SK-N-SH treated with all-trans-retinoic acid at 6 μM for 48 hours (cell line): ENCODE data around the gene ZFAND2B.

Experiments used
- ATAC-seq: fragments of 200-7000 bp; cut with Tn5 transposase; 3 replicates; pipeline ENCODE4 v1.9.1; 2020; ENCODE audit warnings: mild to moderate bottlenecking, moderate library complexity
- ARNTL ChIP-seq: fragments of 450-650 bp; formaldehyde crosslinking; IDR thresholded peaks from 2 replicates; pipeline ENCODE4 v1.5.0; 2020; ENCODE audit warnings: low read depth, mild to moderate bottlenecking, moderate library complexity, borderline replicate concordance
- BACH2 ChIP-seq: fragments of 250-450 bp; sonication (Bioruptor Pico); IDR thresholded peaks from 2 replicates; pipeline ENCODE4 v1.9.0; 2021; ENCODE audit warnings: mild to moderate bottlenecking, borderline replicate concordance
- CREB5 ChIP-seq: fragments of 250-450 bp; sonication (Bioruptor Pico); IDR thresholded peaks from 2 replicates; pipeline ENCODE4 v1.5.1; 2020; ENCODE audit warnings: low read depth, mild to moderate bottlenecking, moderate library complexity
- CSDC2 ChIP-seq: fragments of 250-450 bp; sonication (Bioruptor Pico); IDR thresholded peaks from 2 replicates; pipeline ENCODE4 v1.5.0; 2020; ENCODE audit warnings: mild to moderate bottlenecking, moderate library complexity
- GLIS3 ChIP-seq: fragments of 250-450 bp; sonication (Bioruptor Pico); IDR thresholded peaks from 2 replicates; pipeline ENCODE4 v1.5.0; 2020; ENCODE audit warnings: mild to moderate bottlenecking, moderate library complexity
- ISL1 ChIP-seq: fragments of 250-450 bp; sonication (Bioruptor Pico); IDR thresholded peaks from 2 replicates; pipeline ENCODE4 v2.1.2; 2022; ENCODE audit warnings: mild to moderate bottlenecking, moderate library complexity
- OSR1 ChIP-seq: fragments of 250-450 bp; sonication (Bioruptor Pico); IDR thresholded peaks from 2 replicates; pipeline ENCODE4 v1.8.0; 2022; ENCODE audit warnings: moderate library complexity, mild to moderate bottlenecking, inconsistent platforms
- PATZ1 ChIP-seq: fragments of 250-450 bp; sonication (Bioruptor Pico); IDR thresholded peaks from 2 replicates; pipeline ENCODE4 v1.8.0; 2020; ENCODE audit warnings: mild to moderate bottlenecking, moderate library complexity, borderline replicate concordance
- PPARA ChIP-seq: fragments of 250-450 bp; sonication (Bioruptor Pico); IDR thresholded peaks from 2 replicates; pipeline ENCODE4 v1.5.0; 2020; ENCODE audit warnings: mild to moderate bottlenecking, borderline replicate concordance
- RARB ChIP-seq: fragments of 250-450 bp; sonication (Bioruptor Pico); IDR thresholded peaks from 2 replicates; pipeline ENCODE4 v1.8.0; 2021; ENCODE audit warnings: mild to moderate bottlenecking, moderate library complexity
- SNAI2 ChIP-seq: fragments of 250-450 bp; sonication (Bioruptor Pico); IDR thresholded peaks from 2 replicates; pipeline ENCODE4 v1.5.0; 2020; ENCODE audit warnings: mild to moderate bottlenecking, moderate library complexity
- TCF4 ChIP-seq: fragments of 250-450 bp; sonication (Bioruptor Pico); IDR thresholded peaks from 2 replicates; pipeline ENCODE4 v1.8.0; 2021; ENCODE audit warnings: mild to moderate bottlenecking, moderate library complexity, borderline replicate concordance
- TOX ChIP-seq: fragments of 250-450 bp; sonication (Bioruptor Pico); IDR thresholded peaks from 2 replicates; pipeline ENCODE4 v1.8.0; 2021; ENCODE audit warnings: mild to moderate bottlenecking, moderate library complexity, borderline replicate concordance
- TSHZ2 ChIP-seq: fragments of 250-450 bp; sonication (Bioruptor Pico); IDR thresholded peaks from 2 replicates; pipeline ENCODE4 v1.5.0; 2020; ENCODE audit warnings: mild to moderate bottlenecking, moderate library complexity
- ZC3H10 ChIP-seq: fragments of 250-450 bp; sonication (Bioruptor Pico); IDR thresholded peaks from 2 replicates; pipeline ENCODE4 v1.5.1; 2021; ENCODE audit warnings: mild to moderate bottlenecking, moderate library complexity
- ZFP3 ChIP-seq: fragments of 250-450 bp; sonication (Bioruptor Pico); IDR thresholded peaks from 2 replicates; pipeline ENCODE4 v1.5.0; 2020; ENCODE audit warnings: mild to moderate bottlenecking, moderate library complexity
- ZFP30 ChIP-seq: fragments of 450-650 bp; formaldehyde crosslinking; IDR thresholded peaks from 2 replicates; pipeline ENCODE4 v1.5.0; 2022; ENCODE audit warnings: mild to moderate bottlenecking, moderate library complexity
- ZNF565 ChIP-seq: fragments of 450-650 bp; formaldehyde crosslinking; conservative IDR thresholded peaks from 2 replicates; pipeline ENCODE4 v1.5.0; 2020; ENCODE audit warnings: low read depth, mild to moderate bottlenecking, moderate library complexity
- ZNF70 ChIP-seq: fragments of 450-650 bp; formaldehyde crosslinking; IDR thresholded peaks from 2 replicates; pipeline ENCODE4 v1.5.0; 2020; ENCODE audit warnings: mild to moderate bottlenecking, moderate library complexity
- ZNF8 ChIP-seq: fragments of 450-650 bp; formaldehyde crosslinking; IDR thresholded peaks from 2 replicates; pipeline ENCODE4 v1.5.0; 2020; ENCODE audit warnings: mild to moderate bottlenecking, moderate library complexity
- TF ChIP-seq, protein P1 (sequence below): fragments of 250-450 bp; sonication (Bioruptor Pico); IDR thresholded peaks from 2 replicates; pipeline ENCODE4 v1.5.1; 2021; ENCODE audit warnings: mild to moderate bottlenecking, moderate library complexity
- TF ChIP-seq, protein P2 (sequence below): fragments of 250-450 bp; sonication (Bioruptor Pico); IDR thresholded peaks from 2 replicates; pipeline ENCODE4 v1.8.0; 2021; ENCODE audit warnings: low read depth, mild to moderate bottlenecking, moderate library complexity, borderline replicate concordance

ZFAND2B gene

GRCh38 chr2:219161097-219161496, 45.5 kb upstream of the ZFAND2B start:
- TF ChIP-seq ZFP3 (CRISPR knock-in tag) (no peak), BACH2 (no peak), PATZ1 (CRISPR knock-in tag) (no peak), PPARA (no peak)
- no peak for ATAC-seq

GRCh38 chr2:219163156-219163555, 43.4 kb upstream of the ZFAND2B start:
- TF ChIP-seq CREB5 (CRISPR knock-in tag), result no peak
- no peak for TF ChIP-seq RARB (CRISPR knock-in tag)
- no peak for TF ChIP-seq ISL1 (CRISPR knock-in tag)
- TF ChIP-seq ZNF70 (CRISPR knock-in tag), result no peak
- no peak for TF ChIP-seq TSHZ2 (CRISPR knock-in tag)
- TF ChIP-seq OSR1 (CRISPR knock-in tag), result no peak
- no peak for TF ChIP-seq ZFP30
- no peak for TF ChIP-seq PATZ1 (CRISPR knock-in tag)
- no peak for TF ChIP-seq GLIS3
- TF ChIP-seq TOX, result no peak

GRCh38 chr2:219165058-219165911, 41.3 kb upstream of the ZFAND2B start:
- ATAC-seq, result no peak
- TF ChIP-seq RARB (CRISPR knock-in tag) (no peak), ZC3H10 (CRISPR knock-in tag) (no peak), CREB5 (CRISPR knock-in tag) (no peak), ISL1 (CRISPR knock-in tag) (no peak), SNAI2 (CRISPR knock-in tag) (no peak), ZNF8 (CRISPR knock-in tag) (no peak), PATZ1 (CRISPR knock-in tag) (no peak), CSDC2 (CRISPR knock-in tag) (no peak), TCF4 (CRISPR knock-in tag) (no peak), ZNF565 (CRISPR knock-in tag) (no peak), ZNF70 (CRISPR knock-in tag) (no peak), BACH2 (no peak), ARNTL (CRISPR knock-in tag) (no peak), ZFP3 (CRISPR knock-in tag) (no peak), OSR1 (CRISPR knock-in tag) (no peak)
- TF ChIP-seq, protein P1, sequence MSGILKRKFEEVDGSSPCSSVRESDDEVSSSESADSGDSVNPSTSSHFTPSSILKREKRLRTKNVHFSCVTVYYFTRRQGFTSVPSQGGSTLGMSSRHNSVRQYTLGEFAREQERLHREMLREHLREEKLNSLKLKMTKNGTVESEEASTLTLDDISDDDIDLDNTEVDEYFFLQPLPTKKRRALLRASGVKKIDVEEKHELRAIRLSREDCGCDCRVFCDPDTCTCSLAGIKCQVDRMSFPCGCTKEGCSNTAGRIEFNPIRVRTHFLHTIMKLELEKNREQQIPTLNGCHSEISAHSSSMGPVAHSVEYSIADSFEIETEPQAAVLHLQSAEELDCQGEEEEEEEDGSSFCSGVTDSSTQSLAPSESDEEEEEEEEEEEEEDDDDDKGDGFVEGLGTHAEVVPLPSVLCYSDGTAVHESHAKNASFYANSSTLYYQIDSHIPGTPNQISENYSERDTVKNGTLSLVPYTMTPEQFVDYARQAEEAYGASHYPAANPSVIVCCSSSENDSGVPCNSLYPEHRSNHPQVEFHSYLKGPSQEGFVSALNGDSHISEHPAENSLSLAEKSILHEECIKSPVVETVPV, result no peak
- TF ChIP-seq, protein P2, sequence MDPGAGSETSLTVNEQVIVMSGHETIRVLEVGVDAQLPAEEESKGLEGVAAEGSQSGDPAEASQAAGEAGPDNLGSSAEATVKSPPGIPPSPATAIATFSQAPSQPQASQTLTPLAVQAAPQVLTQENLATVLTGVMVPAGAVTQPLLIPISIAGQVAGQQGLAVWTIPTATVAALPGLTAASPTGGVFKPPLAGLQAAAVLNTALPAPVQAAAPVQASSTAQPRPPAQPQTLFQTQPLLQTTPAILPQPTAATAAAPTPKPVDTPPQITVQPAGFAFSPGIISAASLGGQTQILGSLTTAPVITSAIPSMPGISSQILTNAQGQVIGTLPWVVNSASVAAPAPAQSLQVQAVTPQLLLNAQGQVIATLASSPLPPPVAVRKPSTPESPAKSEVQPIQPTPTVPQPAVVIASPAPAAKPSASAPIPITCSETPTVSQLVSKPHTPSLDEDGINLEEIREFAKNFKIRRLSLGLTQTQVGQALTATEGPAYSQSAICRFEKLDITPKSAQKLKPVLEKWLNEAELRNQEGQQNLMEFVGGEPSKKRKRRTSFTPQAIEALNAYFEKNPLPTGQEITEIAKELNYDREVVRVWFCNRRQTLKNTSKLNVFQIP, result no peak

More at GRCh38 chr2:219163156-219163555, 43.4 kb upstream of the ZFAND2B start:
- ATAC-seq, result no peak
